Stimulated activated CD8-positive, alpha-beta memory T cell treated with anti-CD3 and anti-CD28 coated beads, Interleukin-7, amount 100 ng/mL, for 1 hour (primary cell): ENCODE data around the gene WDCP.
"Not testable (repeated sequence)": the region's sequence is repeated elsewhere in the genome, so short reads cannot be mapped to it uniquely, and the experiment has no call there.

Source experiments
- DNase-seq, 2 donors: peaks; one replicate each; pipeline ENCODE4 v3.0.0-alpha.2; 2020; ENCODE audit warnings: low read depth in 2 of 2

WDCP gene

DNA sequence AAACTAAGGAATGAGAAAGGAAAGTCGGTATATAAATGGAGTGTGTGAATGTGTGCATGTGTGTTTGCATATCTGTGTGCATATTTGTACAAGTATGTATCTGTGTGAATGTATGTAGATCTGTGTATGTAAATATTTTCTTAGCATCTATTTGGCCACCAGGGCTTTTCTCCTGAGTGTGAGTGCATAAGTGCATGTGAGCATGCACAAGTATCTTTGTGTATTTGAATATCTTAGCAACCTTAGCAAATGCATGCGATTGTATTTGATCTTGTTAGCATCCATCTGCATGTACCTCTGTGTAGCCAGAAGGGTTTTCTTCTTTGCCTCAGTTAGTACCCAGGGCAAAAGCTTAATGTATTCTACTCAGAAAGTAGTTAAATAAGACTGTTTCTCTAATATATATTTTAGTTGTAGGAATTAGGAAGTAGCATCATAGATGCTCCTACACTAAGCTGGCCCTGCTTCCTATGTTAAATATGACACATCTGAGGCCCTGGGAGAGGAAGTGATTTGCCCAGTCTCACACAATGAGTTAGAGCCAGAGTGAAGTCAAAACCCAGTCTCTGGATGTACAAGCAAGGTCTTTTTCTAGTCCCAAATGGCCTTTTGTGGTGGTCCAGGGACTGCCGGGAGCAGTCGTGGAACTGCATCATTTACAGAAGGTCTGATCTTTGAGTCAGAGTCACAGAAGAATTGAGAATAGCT lies 11.5 kb upstream of the WDCP start:
- no peak for DNase-seq

DNA sequence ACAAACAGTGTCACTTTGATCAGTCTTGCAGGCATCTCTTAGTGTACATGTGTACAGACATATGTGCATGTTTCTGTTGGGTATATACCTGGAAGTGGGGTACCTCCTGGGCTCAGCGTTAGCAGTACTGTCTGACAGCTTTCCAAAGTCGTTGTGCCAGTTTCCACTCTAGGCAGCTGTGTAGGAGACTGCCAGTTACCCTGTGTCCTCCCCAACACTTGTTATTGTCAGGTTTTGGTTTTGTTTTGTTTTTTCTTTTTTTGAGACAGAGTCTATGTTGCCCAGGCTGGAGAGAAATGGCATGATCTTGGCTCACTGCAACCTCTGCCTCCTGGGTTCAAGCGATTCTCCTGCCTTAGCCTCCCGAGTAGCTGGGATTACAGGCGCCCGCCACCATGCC lies 8.6 kb upstream of the WDCP start:
- DNase-seq: no peak

DNA sequence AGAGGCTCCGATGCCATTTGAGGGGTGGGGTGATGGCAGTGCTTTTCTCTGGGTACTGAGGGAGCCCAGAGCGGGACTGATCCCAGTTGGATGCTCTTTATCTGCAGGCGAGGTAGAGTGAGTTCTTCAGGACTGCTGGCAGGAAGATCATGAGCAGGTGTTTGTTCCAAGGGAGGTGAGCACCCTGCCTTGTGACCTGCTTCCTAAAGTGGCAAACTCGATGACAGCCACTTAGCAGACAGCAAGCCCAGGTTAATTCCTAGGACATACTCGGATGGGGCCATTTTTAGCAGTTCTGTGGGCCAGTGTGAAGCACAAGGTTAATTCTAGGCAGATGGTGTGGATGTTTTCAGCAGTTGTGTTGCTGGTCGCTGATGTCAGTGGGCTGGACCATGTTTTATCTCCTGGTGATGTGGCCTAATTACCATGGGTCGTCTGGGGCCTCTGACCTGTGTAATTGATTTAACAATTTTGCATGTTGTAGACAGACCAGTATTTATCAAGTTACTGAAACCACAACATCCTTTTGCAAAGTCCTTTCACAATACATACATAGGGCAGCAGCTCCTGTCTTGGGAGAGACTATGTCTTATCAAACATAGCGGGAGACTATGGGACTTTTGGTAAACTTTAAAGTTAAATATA lies 7.3 kb upstream of the WDCP start:
- no peak for DNase-seq

- no peak for DNase-seq
Observed at GRCh38 chr2:24052951-24053350, 5.8 kb upstream of the WDCP start.

GRCh38 chr2:24051833-24052232 lies 4.6 kb upstream of the WDCP start:
- no peak for DNase-seq

GRCh38 chr2:24050041-24050979 lies 3.1 kb upstream of the WDCP start:
- DNase-seq: no peak

DNA sequence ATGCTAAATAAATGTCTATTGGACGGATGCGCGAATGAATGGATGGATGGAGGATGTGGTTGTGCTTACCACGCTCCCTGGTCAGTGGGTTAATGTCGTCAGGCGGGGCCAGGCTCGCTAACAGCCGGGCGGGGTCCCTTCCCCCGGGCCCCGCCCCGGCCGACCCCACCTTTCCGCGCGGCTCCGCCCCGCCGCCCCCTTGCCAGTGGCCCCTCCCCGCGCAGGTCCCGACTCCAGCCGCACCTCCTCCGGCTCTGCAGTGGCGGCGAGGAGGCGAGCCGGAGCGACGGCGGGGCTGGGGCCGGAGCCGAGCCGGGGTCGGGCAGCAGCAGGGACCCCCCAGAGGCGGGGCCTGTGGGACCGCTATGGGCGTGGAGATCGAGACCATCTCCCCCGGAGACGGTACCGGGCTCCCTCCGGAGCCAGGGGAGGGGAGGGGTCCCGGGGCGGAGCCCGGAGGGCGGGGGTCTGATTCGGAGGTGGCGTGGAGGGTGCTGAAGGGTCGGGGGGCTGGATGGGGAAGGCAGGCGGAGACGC lies 2.4 kb upstream of the WDCP start, which contains the start of gene FKBP1B:
FKBP1B (plus strand) TSS at position 257 of the 537 bp plus-strand sequence; CDS start at position 366, 109 bp downstream.
- DNase-seq: peak in 1 of 2 donors; percentile 25

DNA sequence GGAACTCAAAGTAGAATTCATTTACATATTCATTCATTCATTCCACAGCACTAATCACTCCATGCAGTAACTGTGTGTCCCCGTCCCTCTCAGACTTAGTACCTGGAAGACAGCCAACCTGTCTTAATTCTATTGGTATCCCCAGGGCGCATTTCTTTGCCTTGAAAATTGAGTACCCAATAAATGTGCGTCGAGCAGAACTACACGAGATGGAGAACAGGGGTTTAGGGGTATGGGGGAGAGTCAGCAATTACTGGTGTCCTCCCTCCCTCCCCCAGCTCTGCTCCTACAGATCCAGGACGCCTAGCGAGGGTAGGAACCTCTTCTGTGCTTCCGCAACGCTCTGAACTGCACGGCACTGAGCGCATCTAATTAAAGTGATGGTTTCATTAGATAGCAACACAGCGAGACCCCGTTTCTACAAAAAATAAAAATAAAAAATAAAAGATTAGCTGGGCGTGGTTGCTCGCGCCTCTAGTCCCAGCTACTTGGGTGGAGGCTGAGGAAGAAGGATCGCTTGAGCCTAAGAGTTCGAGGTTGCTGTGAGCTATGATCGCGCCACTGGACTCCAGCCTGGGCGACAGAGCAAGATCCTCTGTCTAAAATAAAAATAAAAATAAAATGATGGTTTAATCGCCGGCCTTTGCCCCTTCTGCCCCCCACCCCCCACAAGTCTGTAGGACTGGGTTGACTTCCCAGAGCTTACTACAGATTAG lies 1.7 kb upstream of the WDCP start:
- no peak for DNase-seq

- no peak for DNase-seq
Observed at GRCh38 chr2:24047703-24048033, 477 bp upstream of the WDCP start.

GRCh38 chr2:24046599-24046929 lies 627 bp downstream of the WDCP start:
- no peak for DNase-seq

DNA sequence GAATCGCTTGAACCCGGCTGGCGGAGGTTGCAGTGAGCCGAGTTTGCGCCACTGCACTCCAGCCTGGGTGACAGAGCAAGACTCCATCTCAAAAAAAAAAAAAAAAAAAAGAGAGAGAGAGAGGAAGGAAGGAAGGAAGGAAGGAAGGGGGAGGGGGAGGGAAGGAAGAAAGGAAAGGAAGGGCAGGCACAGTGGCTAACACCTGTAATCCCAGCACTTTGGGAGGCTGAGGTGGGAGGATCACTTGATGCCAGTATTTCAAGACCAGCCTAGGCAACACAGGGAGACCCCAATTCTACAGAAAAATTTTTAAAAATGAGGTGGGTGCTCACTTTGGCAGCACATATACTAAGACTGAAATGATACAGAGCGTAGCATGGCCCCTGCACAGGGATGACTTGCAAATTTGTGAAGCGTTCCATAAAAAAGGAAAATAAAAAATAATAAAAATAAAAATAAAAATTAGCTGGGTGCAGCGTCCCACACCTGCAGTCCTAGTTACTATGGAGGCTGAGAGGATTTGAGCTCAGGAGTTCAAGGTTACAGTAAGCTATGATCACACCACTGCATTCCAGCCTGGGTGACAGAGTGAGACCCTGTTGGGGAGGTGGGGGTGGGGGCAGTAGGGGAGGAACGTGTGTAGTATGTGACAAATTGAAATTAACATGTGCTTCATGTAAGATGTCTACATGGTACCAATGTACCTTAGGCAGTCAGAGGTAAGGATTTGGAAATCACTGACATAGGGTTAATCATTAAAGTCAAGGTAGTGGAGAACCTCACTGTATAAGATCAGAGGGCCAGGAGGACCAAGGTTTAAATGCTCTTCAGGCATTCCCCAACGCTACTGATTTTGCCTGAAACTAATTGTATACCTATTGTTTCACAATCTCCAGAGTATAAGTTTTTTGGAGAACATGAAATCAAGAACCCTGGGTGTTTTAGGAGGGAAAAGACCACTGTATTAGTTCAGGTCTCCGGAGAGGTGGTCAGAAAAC lies 1.4 kb downstream of the WDCP start:
- DNase-seq: no peak

- not testable (repeated sequence) for DNase-seq
Observed at GRCh38 chr2:24043133-24043532, 4.1 kb downstream of the WDCP start.

- no peak for DNase-seq
Observed at GRCh38 chr2:24040511-24040910, 6.7 kb downstream of the WDCP start.

GRCh38 chr2:24038786-24039499 lies 8.2 kb downstream of the WDCP start:
- DNase-seq: no peak

- no peak for DNase-seq
Observed at GRCh38 chr2:24026233-24026632, 21.0 kb downstream of the WDCP start.

DNA sequence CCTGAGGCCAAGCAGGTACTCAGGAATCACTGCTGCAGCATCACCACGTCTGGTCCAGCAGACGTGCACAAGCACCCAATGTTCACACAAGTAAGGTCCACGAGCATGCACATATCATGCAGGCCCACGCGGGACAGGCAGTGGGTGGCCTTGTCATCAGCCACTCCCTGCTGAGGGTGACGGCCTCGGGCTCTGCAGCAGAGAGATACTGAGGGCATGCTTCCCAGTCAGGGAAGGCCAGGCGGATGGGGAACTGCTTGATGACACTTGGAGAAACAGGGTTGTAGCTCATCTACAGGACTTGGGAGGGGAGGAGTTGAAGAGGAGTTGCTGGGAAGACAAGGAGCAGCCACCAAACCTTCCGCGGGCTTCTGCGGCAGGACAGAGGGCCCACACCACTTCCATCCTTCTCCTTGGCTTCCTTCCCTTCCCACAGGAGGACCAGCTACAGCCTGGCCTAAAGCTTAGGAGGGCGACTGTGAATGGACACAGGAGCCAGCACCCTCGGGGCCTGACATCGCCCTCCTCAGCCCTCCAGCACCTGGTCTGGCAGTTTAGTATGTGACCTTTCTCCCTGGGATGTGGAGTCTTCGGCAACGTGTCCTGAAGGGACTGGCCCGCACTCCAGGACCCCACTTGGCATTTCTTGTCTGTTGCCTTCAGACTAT lies 22.1 kb downstream of the WDCP start:
- DNase-seq: no peak

DNA sequence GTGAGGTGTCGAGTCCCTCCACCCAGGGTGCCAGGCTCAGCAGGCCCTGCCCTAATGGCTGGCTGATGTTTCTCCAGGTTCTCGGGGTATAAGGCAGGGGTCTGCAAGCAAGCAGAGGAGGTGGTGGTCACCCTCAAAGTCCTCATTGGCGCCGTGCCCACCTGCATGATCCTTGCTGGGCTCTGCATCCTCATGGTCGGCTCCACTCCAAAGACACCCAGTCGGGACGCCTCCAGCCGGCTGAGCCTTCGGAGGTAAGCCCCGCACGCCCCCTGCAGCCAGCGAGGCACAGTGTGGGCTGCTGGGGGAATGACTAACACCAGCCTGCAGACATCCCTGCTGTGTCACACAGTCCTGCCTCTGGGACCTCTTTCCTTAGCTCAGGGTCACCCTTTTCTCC lies 23.2 kb downstream of the WDCP start:
- no peak for DNase-seq

DNA sequence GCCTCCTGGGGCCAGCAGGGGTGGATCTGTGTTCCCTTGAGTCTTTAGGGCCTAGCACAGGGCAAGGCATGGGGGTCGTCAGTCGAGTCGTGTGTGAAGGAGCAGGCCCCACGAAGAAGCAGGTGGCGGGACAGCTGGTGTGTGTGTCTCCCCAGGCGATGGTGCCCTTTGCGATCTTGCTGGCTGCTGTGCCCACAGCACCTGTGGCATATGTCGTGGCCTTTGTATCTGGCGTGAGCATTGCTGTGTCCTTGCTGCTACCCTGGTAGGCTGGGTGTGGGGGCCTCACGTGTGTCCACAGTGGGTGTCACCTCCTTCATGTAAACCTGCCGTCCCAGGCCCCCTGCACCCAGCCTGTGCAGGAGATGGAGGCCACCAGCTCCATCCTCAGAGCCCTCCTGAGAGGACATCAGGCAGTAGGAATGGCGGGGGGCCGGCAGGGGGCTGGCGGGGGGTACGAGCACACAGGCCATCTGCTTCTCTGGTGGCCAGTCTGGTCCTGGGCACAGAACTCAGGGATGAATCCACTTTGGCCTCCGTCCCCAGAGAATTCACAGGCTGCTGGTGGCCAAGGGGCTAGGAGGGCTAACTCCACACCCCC lies 24.1 kb downstream of the WDCP start:
- no peak for DNase-seq
